ENCODE data around the gene HBZ.
"Not testable (repeated sequence)": the region's sequence is repeated elsewhere in the genome, so short reads cannot be mapped to it uniquely, and the experiment has no call there.

Gene HBZ

DNA sequence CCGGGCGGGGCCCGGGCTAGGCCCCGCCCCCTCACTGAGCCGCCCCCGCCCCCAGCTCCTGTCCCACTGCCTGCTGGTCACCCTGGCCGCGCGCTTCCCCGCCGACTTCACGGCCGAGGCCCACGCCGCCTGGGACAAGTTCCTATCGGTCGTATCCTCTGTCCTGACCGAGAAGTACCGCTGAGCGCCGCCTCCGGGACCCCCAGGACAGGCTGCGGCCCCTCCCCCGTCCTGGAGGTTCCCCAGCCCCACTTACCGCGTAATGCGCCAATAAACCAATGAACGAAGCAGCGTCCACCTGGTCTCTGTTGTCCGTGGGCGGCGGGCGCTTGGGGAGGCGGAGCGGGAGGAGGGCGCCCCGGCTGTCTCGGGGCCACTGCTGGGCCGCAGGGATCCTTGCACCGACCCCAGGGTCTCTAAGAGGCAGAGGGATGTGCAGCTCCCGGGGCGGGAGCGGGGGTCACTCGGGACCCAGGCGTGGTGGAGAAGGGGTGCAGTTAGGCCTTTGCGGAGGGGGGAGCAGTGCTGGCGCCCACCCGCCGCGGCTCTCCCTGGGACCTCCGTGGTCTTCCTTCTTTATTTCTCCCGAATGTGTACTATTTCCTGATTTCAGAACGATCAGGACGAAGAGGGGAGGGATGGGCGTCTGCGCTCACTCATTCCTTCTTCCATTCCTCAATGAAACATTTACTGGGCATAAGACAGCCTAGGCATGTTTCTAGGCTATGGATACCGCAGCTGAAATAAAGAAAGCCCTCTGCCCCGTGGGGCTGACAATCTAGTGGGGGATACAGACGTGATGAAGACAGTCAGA is 2.0 kb downstream of the HBZ start:
- DNase-seq (no peak), ATAC-seq (ENCODE audit: insufficient read depth, low read depth) (no peak)
- Histone ChIP-seq H2AFZ (ENCODE audit: low read depth, low read length) (no peak overlapping the region), H3K79me2 (ENCODE audit: insufficient read depth, low read length) (no peaks in the 10 kb centered on the region), H3K9ac (ENCODE audit: low read depth, low read length) (no peak overlapping the region), H3K4me2 (ENCODE audit: insufficient read depth, low read length) (no peak overlapping the region), H4K20me1 (ENCODE audit: insufficient read depth, low read length) (no peaks in the 10 kb centered on the region), H3K36me3 (ENCODE audit: insufficient read depth, low read length) (no peaks in the 10 kb centered on the region), H3K4me3 (ENCODE audit: low read depth in 1 of 2, low read length in 2 of 2) (no peak overlapping the region), H3K27ac (ENCODE audit: low read length) (no peak overlapping the region), H3K9me3 (ENCODE audit: insufficient read depth, low read length, severe bottlenecking) (no peaks in the 10 kb centered on the region), H3K4me1 (ENCODE audit: insufficient read depth, low read length) (no peaks in the 10 kb centered on the region), H3K27me3 (ENCODE audit: insufficient read depth, low read length, poor library complexity) (no peaks in the 10 kb centered on the region)
- no peak for TF ChIP-seq EZH2 (IDR thresholded peaks at IDR 0.05; ENCODE audit: borderline replicate concordance, low read depth, low read length, severe bottlenecking)
- TF ChIP-seq, protein P1, sequence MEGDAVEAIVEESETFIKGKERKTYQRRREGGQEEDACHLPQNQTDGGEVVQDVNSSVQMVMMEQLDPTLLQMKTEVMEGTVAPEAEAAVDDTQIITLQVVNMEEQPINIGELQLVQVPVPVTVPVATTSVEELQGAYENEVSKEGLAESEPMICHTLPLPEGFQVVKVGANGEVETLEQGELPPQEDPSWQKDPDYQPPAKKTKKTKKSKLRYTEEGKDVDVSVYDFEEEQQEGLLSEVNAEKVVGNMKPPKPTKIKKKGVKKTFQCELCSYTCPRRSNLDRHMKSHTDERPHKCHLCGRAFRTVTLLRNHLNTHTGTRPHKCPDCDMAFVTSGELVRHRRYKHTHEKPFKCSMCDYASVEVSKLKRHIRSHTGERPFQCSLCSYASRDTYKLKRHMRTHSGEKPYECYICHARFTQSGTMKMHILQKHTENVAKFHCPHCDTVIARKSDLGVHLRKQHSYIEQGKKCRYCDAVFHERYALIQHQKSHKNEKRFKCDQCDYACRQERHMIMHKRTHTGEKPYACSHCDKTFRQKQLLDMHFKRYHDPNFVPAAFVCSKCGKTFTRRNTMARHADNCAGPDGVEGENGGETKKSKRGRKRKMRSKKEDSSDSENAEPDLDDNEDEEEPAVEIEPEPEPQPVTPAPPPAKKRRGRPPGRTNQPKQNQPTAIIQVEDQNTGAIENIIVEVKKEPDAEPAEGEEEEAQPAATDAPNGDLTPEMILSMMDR (IDR thresholded peaks at IDR 0.05; ENCODE audit: borderline replicate concordance, extremely low read depth, low read length, poor library complexity, severe bottlenecking), result no peak

DNA sequence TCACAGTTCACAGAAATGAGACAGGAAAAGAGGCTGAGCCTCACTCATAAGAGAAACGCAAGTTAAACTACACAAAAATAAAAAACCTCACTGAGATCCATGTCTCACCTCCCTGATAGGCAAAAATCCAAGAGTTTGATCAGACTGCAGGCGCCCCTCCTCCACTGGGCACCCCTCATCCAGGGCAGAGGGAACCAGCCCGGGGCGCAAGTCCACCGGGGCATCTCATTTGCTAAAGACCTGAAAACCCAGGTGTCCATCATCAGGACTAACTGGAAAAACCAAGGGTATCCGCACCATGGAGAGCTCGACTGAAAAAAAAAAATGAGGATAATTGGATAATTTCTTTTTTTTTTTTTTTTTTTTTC is 2.6 kb downstream of the HBZ start:
- H3K27me3 ChIP-seq (ENCODE audit: insufficient read depth, low read length, poor library complexity), result no peaks in the 10 kb centered on the region

DNA sequence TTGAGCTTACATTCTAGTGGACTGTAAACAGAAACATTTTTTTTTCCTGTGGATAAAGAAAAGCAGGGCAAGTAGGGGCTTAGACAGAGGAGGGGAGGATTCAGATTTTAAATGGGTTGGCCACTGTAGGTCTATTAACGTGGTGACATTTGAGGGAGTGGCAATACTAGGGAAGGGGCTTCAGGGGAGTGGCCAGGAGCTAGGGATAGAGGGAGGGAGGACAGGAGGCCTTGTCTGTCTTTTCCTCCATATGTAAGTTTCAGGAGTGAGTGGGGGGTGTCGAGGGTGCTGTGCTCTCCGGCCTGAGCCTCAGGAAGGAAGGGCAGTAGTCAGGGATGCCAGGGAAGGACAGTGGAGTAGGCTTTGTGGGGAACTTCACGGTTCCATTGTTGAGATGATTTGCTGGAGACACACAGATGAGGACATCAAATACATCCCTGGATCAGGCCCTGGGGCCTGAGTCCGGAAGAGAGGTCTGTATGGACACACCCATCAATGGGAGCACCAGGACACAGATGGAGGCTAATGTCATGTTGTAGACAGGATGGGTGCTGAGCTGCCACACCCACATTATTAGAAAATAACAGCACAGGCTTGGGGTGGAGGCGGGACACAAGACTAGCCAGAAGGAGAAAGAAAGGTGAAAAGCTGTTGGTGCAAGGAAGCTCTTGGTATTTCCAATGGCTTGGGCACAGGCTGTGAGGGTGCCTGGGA is 6.8 kb downstream of the HBZ start:
- H4K20me1 ChIP-seq (ENCODE audit: insufficient read depth, low read length), result no peaks in the 10 kb centered on the region
- ATAC-seq (ENCODE audit: insufficient read depth, low read depth) (no peak), DNase-seq (no peak)
- no peaks in the 10 kb centered on the region for H3K36me3 ChIP-seq (ENCODE audit: insufficient read depth, low read length)
- no peaks in the 10 kb centered on the region for H3K79me2 ChIP-seq (ENCODE audit: insufficient read depth, low read length)
- no peaks in the 10 kb centered on the region for H3K4me1 ChIP-seq (ENCODE audit: insufficient read depth, low read length)
- no peak overlapping the region for H3K27ac ChIP-seq (ENCODE audit: low read length)
- TF ChIP-seq, protein P1 (IDR thresholded peaks at IDR 0.05; ENCODE audit: borderline replicate concordance, extremely low read depth, low read length, poor library complexity, severe bottlenecking), result no peak
- no peak for TF ChIP-seq EZH2 (IDR thresholded peaks at IDR 0.05; ENCODE audit: borderline replicate concordance, low read depth, low read length, severe bottlenecking)
- H3K4me3 ChIP-seq (ENCODE audit: low read depth in 1 of 2, low read length in 2 of 2), result no peak overlapping the region
- no peak overlapping the region for H3K9ac ChIP-seq (ENCODE audit: low read depth, low read length)
- H2AFZ ChIP-seq (ENCODE audit: low read depth, low read length), result no peak overlapping the region
- no peak overlapping the region for H3K4me2 ChIP-seq (ENCODE audit: insufficient read depth, low read length)
- no peaks in the 10 kb centered on the region for H3K27me3 ChIP-seq (ENCODE audit: insufficient read depth, low read length, poor library complexity)
- H3K9me3 ChIP-seq (ENCODE audit: insufficient read depth, low read length, severe bottlenecking), result no peaks in the 10 kb centered on the region

More for the DNA sequence above, 2.6 kb downstream of the HBZ start:
- Histone ChIP-seq H3K4me1 (ENCODE audit: insufficient read depth, low read length) (no peaks in the 10 kb centered on the region), H4K20me1 (ENCODE audit: insufficient read depth, low read length) (no peaks in the 10 kb centered on the region), H3K79me2 (ENCODE audit: insufficient read depth, low read length) (no peaks in the 10 kb centered on the region), H3K27ac (ENCODE audit: low read length) (no peak overlapping the region), H3K4me3 (ENCODE audit: low read depth in 1 of 2, low read length in 2 of 2) (no peak overlapping the region), H3K4me2 (ENCODE audit: insufficient read depth, low read length) (no peak overlapping the region), H3K9ac (ENCODE audit: low read depth, low read length) (no peak overlapping the region), H2AFZ (ENCODE audit: low read depth, low read length) (no peak overlapping the region), H3K36me3 (ENCODE audit: insufficient read depth, low read length) (no peaks in the 10 kb centered on the region), H3K9me3 (ENCODE audit: insufficient read depth, low read length, severe bottlenecking) (no peaks in the 10 kb centered on the region)
- ATAC-seq (ENCODE audit: insufficient read depth, low read depth) (no peak), DNase-seq (no peak)
- no peak for TF ChIP-seq EZH2 (IDR thresholded peaks at IDR 0.05; ENCODE audit: borderline replicate concordance, low read depth, low read length, severe bottlenecking)
- TF ChIP-seq, protein P1 (IDR thresholded peaks at IDR 0.05; ENCODE audit: borderline replicate concordance, extremely low read depth, low read length, poor library complexity, severe bottlenecking), result no peak

DNA sequence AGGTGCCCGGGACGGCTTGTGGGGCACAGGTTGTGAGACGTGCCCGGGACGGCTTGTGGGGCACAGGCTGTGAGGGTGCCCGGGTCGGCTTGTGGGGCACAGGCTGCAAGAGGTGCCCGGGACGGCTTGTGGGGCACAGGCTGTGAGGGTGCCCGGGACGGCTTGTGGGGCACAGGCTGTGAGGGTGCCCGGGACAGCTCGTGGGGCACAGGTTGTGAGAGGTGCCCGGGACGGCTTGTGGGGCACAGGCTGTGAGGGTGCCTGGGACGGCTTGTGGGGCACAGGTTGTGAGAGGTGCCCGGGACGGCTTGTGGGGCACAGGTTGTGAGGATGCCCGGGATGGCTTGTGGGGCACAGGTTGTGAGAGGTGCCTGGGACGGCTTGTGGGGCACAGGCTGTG is 7.8 kb downstream of the HBZ start:
- H3K4me2 ChIP-seq (ENCODE audit: insufficient read depth, low read length); H4K20me1 ChIP-seq (ENCODE audit: insufficient read depth, low read length); H3K36me3 ChIP-seq (ENCODE audit: insufficient read depth, low read length); H3K4me3 ChIP-seq (ENCODE audit: low read depth in 1 of 2, low read length in 2 of 2); H3K27ac ChIP-seq (ENCODE audit: low read length); H3K4me1 ChIP-seq (ENCODE audit: insufficient read depth, low read length); ATAC-seq (ENCODE audit: insufficient read depth, low read depth); H3K79me2 ChIP-seq (ENCODE audit: insufficient read depth, low read length); H3K9me3 ChIP-seq (ENCODE audit: insufficient read depth, low read length, severe bottlenecking); DNase-seq; H3K9ac ChIP-seq (ENCODE audit: low read depth, low read length); H3K27me3 ChIP-seq (ENCODE audit: insufficient read depth, low read length, poor library complexity); H2AFZ ChIP-seq (ENCODE audit: low read depth, low read length): not testable (repeated sequence)
